Left ventricle myocardium inferior (tissue), 1 donor: ENCODE data around the gene PLEKHA7. TPM values are rescaled to one million over a fixed set of nuclear protein-coding genes. Genes with fewer than 3 reads are reported as not detected.
"Not testable (repeated sequence)": the region's sequence is repeated elsewhere in the genome, so short reads cannot be mapped to it uniquely, and the experiment has no call there.

Source experiments
- DNase-seq: peaks from one replicate; pipeline ENCODE4 v3.0.0-alpha.2; 2020
- H3K27ac ChIP-seq: fragments of 200-600 bp; replicated peaks from 2 replicates; pipeline ENCODE4 v1.8.0; 2021
- H3K27me3 ChIP-seq: fragments of 200-600 bp; 2 replicates; pipeline ENCODE4 v1.8.0; 2021; ENCODE audit warnings: low read depth
- H3K36me3 ChIP-seq: fragments of 200-600 bp; 2 replicates; pipeline ENCODE4 v1.8.0; 2021
- H3K4me1 ChIP-seq: fragments of 200-600 bp; 2 replicates; pipeline ENCODE4 v1.8.0; 2021
- H3K4me3 ChIP-seq: fragments of 200-600 bp; 2 replicates; pipeline ENCODE4 v1.8.0; 2021; ENCODE audit warnings: mild to moderate bottlenecking, moderate library complexity
- H3K9me3 ChIP-seq: fragments of 200-600 bp; replicated peaks from 2 replicates; pipeline ENCODE4 v1.8.0; 2021
- intact Hi-C: fragments of 100-400 bp; cut with micrococcal nuclease; formaldehyde crosslinking; loops from one replicate; pipeline ENCODE4 v1.11.0; 2022
- total RNA-seq: library from RNA; stranded (reverse); fragmentation: NEBNext Ultra II Directional; extraction: Animal tissue kit (Norgen Biotek cat#: 25700); gene quantifications from one replicate; pipeline ENCODE4 v1.2.1, GENCODE V29; 2021
- TF ChIP-seq, protein P1 (sequence below): fragments of 200-600 bp; IDR thresholded peaks from 2 replicates; pipeline ENCODE4 v1.8.0; 2021; ENCODE audit warnings: antibody characterized with exemption, mild to moderate bottlenecking, borderline replicate concordance
- donor health status: DM: no; HTN: yes; CAD: no; lungs with severe emphysema.

Gene PLEKHA7
- total RNA-seq, 1 donor from 2014 or later = 33.2 TPM

DNA sequence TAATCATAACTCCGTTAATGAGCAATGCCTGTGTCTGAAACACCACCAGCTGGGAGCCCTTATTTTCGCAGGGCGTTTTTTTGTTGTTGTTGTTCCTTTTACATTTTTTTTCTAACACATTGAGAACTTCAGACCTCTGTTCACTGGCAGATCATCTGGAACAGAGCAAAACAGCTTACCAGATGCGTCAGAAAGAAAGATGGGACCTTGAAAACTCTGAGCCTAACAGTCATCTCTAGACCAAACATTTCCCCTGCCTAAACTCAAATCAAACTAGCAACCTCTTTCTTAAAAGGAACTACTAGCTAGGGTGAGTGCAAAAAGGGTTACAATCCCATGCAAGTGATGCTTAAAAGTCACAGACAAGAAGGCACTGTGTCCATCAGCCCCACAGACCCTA is 93.2 kb downstream of the PLEKHA7 start:
- H3K27me3 ChIP-seq = peaks cover 24% of the 10 kb centered on the region
- peaks cover 46% of the 10 kb centered on the region for H3K4me1 ChIP-seq
- intact Hi-C loops = no loop called here
- no peak overlapping the region for H3K4me3 ChIP-seq
- H3K27ac ChIP-seq = no peak overlapping the region
- H3K36me3 ChIP-seq = no peaks in the 10 kb centered on the region
- no peaks in the 10 kb centered on the region for H3K9me3 ChIP-seq
- no peak for DNase-seq
- TF ChIP-seq, protein P1, sequence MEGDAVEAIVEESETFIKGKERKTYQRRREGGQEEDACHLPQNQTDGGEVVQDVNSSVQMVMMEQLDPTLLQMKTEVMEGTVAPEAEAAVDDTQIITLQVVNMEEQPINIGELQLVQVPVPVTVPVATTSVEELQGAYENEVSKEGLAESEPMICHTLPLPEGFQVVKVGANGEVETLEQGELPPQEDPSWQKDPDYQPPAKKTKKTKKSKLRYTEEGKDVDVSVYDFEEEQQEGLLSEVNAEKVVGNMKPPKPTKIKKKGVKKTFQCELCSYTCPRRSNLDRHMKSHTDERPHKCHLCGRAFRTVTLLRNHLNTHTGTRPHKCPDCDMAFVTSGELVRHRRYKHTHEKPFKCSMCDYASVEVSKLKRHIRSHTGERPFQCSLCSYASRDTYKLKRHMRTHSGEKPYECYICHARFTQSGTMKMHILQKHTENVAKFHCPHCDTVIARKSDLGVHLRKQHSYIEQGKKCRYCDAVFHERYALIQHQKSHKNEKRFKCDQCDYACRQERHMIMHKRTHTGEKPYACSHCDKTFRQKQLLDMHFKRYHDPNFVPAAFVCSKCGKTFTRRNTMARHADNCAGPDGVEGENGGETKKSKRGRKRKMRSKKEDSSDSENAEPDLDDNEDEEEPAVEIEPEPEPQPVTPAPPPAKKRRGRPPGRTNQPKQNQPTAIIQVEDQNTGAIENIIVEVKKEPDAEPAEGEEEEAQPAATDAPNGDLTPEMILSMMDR = no peak

DNA sequence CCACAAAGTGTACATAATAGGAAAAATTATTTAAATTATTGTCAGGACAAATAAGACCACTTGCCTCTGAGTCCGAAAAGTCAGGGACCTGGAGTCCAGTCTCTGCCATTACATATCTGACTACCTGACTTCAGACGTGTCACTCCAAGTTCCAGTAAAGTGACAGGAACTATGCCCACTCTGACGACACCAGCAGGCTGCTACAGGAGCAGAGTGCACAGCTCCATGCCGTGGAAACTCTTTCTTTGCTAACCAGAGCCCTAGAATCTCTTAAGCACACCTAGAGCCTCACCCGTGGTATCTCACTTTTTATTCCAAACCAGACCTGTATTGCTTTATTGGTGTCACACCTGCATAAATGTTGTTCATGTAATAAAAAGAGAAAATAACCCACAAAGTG is 93.7 kb downstream of the PLEKHA7 start:
- DNase-seq = no peak
- H3K36me3 ChIP-seq = no peaks in the 10 kb centered on the region
- H3K9me3 ChIP-seq = no peaks in the 10 kb centered on the region
- H3K4me3 ChIP-seq = no peak overlapping the region
- TF ChIP-seq, protein P1 = no peak
- H3K27ac ChIP-seq = no peak overlapping the region
- peaks cover 41% of the 10 kb centered on the region for H3K4me1 ChIP-seq
- peaks cover 19% of the 10 kb centered on the region for H3K27me3 ChIP-seq
- intact Hi-C loops = no loop called here

DNA sequence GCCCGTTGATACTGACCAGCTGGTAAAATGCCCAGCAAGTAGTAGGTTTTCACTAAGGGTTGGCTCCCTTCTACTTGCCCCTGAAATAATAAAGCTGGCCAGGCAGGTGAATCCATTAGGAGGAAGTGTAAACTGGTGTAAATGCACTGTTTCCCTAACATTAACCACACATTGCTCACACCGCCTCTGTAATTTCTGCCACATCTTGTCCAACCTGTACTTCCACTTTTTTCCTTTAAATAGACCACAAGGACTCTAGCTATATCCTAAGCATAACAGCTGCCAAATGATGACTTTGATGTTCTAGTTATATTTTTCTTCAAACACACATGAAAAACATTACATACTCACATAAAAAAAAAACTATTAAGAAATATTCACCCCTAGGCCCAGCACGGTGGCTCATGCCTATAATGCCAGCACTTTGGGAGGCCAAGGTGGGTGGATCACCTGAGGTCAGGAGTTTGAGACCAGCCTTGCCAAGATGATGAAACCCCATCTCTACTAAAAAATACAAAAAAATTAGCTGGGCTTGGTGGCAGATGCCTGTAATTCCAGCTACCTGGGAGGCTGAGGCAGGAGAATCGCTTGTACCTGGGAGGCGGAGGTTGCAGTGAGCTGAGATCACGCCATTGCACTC is 95.6 kb downstream of the PLEKHA7 start:
- intact Hi-C loops, DNase-seq, H3K27me3 ChIP-seq, H3K27ac ChIP-seq, H3K4me3 ChIP-seq, H3K36me3 ChIP-seq, H3K9me3 ChIP-seq: not testable (repeated sequence)
- peaks cover 22% of the 10 kb centered on the region for H3K4me1 ChIP-seq

DNA sequence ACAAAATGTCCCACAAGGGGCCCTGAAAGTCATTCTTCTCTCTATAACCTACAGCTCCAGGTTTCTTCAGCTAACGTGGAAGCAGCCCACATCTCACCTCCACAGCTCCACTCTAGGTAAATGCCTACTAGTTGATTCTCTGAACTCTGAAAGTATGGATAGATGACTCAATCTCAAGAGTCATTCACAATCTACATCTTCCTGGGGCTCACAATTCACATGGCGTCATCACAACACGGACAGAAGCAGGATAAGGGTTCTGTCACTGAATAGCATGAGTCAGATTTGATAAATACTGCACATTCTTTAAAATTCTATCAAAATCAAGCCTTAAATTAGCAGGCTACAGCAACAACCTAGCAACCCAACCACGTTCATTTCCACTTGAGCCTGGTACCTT is 96.3 kb downstream of the PLEKHA7 start:
- TF ChIP-seq, protein P1 = no peak
- intact Hi-C loops = no loop called here
- H3K4me3 ChIP-seq = no peak overlapping the region
- no peak for DNase-seq
- H3K9me3 ChIP-seq = no peaks in the 10 kb centered on the region
- H3K4me1 ChIP-seq = peaks cover 25% of the 10 kb centered on the region
- H3K27ac ChIP-seq = no peak overlapping the region
- no peaks in the 10 kb centered on the region for H3K27me3 ChIP-seq
- no peaks in the 10 kb centered on the region for H3K36me3 ChIP-seq

DNA sequence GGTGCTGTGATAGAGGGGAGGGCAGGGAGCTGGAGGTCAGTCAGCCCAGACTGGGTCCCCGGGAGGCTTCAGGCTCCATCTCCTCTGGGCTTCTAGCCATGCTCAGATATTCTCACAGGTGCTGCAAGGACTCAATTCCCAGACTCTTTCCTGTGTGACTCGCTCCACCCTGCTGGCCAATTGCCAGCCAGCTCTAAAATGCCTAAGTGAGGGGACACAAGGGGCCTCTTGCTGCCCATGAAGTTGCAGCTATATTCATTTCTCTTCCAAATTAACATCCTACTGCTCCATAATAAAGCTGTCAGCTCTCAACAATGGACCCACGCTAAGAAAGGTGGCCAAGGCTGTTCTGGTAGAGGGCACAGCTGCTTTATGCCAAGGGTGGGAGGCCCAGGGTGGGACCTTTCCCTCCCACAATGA is 101.5 kb downstream of the PLEKHA7 start:
- Histone ChIP-seq H3K4me1 (peaks cover 43% of the 10 kb centered on the region), H3K4me3 (no peak overlapping the region), H3K27me3 (no peaks in the 10 kb centered on the region), H3K27ac (no peak overlapping the region), H3K9me3 (no peaks in the 10 kb centered on the region), H3K36me3 (no peaks in the 10 kb centered on the region)
- intact Hi-C loops = no loop called here
- no peak for DNase-seq
- TF ChIP-seq, protein P1 = no peak

DNA sequence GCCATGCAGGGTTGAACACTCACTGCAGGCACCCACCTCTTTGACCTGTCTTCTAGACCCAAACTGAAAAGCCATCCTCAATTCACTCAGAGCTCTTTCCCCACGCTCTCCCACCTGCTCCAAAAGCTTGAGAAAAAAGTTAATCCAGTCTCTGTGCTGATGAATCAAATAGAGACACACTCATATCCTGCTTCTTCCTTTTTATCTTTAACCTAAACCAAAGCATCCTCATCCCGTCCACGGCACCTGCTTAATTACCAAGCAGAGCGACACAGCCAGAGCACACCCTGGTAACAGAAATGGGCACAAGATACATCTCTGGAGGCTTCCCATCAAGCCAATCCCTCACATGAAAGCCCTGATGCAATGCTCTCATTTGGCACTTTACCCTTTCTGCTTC is 102.6 kb downstream of the PLEKHA7 start:
- no peaks in the 10 kb centered on the region for H3K36me3 ChIP-seq
- no peak overlapping the region for H3K27ac ChIP-seq
- no peak for DNase-seq
- TF ChIP-seq, protein P1 = no peak
- H3K27me3 ChIP-seq = no peaks in the 10 kb centered on the region
- no peak overlapping the region for H3K4me3 ChIP-seq
- H3K4me1 ChIP-seq = peaks cover 43% of the 10 kb centered on the region
- intact Hi-C loops = no loop called here
- H3K9me3 ChIP-seq = no peaks in the 10 kb centered on the region
